HUES48 (cell line): ENCODE results near the gene DCC.

Source experiments
- H3K27ac ChIP-seq: one replicate; pipeline ENCODE4 v1.7.0; 2013; ENCODE audit warnings: low read depth, low read length, inconsistent platforms
- H3K27me3 ChIP-seq: 2 replicates; pipeline ENCODE4 v1.6.1; 2013; ENCODE audit warnings: mild to moderate bottlenecking, low read length; ENCODE audit not compliant: control insufficient read depth, insufficient read depth
- H3K36me3 ChIP-seq: 2 replicates; pipeline ENCODE4 v1.6.1; 2013; ENCODE audit warnings: low read length; ENCODE audit not compliant: control insufficient read depth, insufficient read depth
- H3K4me1 ChIP-seq: 2 replicates; pipeline ENCODE4 v1.6.1; 2013; ENCODE audit warnings: mild to moderate bottlenecking, low read length; ENCODE audit not compliant: control insufficient read depth, insufficient read depth
- H3K4me3 ChIP-seq: 2 replicates; pipeline ENCODE4 v1.5.1; 2013; ENCODE audit warnings: mild to moderate bottlenecking, low read depth, low read length
- H3K9ac ChIP-seq: 2 replicates; pipeline ENCODE4 v1.6.1; 2013; ENCODE audit warnings: mild to moderate bottlenecking, low read depth, low read length, moderate library complexity
- H3K9me3 ChIP-seq: 2 replicates; pipeline ENCODE4 v1.6.1; 2013; ENCODE audit warnings: low read length; ENCODE audit not compliant: control insufficient read depth, insufficient read depth

The DCC gene

DNA sequence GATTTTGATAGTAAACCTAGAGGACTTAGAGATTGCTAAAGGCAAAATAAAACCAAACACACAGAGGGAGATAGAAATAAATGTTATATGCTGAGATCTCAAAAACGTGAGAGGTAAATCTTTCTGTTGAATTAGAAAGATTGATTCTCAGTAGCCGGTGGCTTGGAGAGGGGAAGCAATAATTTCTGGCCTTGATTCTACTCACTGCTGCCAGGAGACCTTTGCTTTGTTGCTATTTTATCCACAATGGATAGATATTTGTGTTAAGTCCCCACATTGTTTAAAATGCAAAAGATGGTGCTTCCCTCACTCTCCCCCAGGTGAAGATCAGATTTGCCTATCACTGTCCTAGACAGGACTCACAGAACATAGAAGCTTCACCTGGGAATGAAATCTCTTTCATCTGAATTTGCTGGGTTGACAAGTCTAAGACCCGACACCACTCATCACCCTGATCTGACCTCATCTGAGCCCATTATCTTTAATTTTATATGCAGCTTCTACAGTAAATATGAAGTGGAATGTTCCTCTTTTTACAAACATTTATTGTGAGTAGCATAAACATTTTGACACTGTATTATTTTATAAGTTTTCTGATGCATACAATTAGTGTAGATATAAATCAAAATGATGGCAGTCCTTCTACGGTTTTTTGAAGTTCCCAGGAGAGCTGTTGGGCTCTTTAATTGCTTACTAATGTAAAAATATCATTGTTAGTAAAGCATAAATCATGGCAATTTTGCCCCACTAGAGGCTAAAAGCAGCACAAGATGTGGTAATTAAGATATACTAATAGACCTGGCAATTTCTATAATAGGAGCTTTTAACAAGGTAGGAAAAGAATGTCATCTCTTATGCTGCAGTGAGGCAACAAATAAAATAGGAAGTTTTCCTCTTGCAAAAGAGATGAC is 149.7 kb downstream of the DCC start:
- H3K9me3 ChIP-seq, result peaks cover 4% of the 10 kb centered on the region; the same call in 1 of the 2 replicates
- no peak overlapping the region for H3K9ac ChIP-seq
- H3K27ac ChIP-seq, result no peak overlapping the region
- H3K27me3 ChIP-seq, result no peaks in the 10 kb centered on the region
- H3K36me3 ChIP-seq, result no peaks in the 10 kb centered on the region
- no peak overlapping the region for H3K4me3 ChIP-seq
- H3K4me1 ChIP-seq, result no peaks in the 10 kb centered on the region

DNA sequence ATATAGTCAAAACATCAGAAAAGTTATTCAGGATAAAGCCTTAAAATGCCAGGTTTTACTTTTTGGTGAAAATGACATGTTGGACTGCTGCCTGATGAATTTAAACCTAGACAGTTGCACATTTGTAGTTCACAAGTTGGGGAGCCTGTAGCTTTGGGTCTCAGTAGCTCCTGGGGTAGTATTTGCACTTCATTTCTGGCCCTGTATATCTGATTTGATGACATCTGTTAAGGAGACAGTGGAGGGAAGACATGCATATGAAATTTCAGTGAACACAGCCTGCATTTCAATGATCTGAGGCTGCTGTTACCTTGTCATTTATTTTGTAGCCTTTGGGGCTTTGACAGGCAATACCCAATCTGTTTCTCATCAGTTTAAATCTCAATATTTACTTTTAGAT is 156.4 kb downstream of the DCC start:
- H3K4me1 ChIP-seq, result no peaks in the 10 kb centered on the region
- H3K27me3 ChIP-seq, result no peaks in the 10 kb centered on the region
- peaks cover 4% of the 10 kb centered on the region; the same call in 1 of the 2 replicates for H3K9me3 ChIP-seq
- H3K9ac ChIP-seq, result no peak overlapping the region
- H3K27ac ChIP-seq, result no peak overlapping the region
- H3K36me3 ChIP-seq, result no peaks in the 10 kb centered on the region
- no peak overlapping the region for H3K4me3 ChIP-seq

DNA sequence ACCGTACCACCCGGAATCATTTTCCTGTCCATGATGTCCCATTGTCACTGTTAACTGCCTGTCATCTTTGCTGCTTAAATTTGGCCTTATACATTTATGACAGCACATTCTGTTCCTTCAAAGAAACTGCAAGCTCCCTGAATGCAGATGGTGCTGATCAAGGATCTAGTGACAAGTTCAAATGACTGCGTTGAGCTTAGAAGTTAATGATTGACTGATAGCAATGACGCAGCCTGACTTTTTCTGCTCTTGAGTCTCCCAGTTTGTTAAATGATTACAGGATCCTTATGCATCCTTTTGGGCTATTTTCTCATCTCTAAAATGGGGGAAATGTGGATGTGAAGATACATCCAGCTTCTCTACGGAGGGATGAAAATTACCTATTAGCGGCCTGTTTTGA is 159.0 kb downstream of the DCC start:
- H3K36me3 ChIP-seq, result no peaks in the 10 kb centered on the region
- H3K4me3 ChIP-seq, result no peak overlapping the region
- no peak overlapping the region for H3K9ac ChIP-seq
- no peaks in the 10 kb centered on the region for H3K27me3 ChIP-seq
- H3K9me3 ChIP-seq, result peaks cover 2% of the 10 kb centered on the region; the same call in 1 of the 2 replicates
- H3K27ac ChIP-seq, result peak overlapping the region; percentile 10
- no peaks in the 10 kb centered on the region for H3K4me1 ChIP-seq

DNA sequence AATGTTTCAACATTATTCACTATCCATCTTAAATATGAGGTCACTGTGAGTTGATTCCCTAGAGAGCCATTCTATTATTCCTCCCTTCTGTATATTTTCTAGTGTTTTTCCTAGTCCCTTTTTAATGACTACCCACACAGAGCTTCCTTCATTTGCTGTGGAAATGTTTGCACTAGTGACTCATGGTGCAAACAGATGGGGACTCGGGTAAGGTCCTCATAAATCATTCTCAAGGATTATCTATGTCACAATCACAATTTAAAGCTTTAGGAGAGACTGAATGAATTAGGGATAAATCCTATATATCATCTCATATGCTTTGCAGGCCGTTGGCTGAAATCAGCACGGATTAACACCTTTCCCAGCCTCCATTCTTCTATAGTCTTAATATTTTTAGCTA is 159.6 kb downstream of the DCC start:
- Histone ChIP-seq H3K9me3 (no peaks in the 10 kb centered on the region), H3K9ac (no peak overlapping the region), H3K36me3 (no peaks in the 10 kb centered on the region), H3K4me3 (no peak overlapping the region), H3K27me3 (no peaks in the 10 kb centered on the region), H3K4me1 (no peaks in the 10 kb centered on the region), H3K27ac (peak overlapping the region; percentile 10)

- Histone ChIP-seq H3K27ac (no peak overlapping the region), H3K36me3 (no peaks in the 10 kb centered on the region), H3K4me1 (no peaks in the 10 kb centered on the region), H3K9me3 (no peaks in the 10 kb centered on the region), H3K4me3 (no peak overlapping the region), H3K27me3 (no peaks in the 10 kb centered on the region), H3K9ac (no peak overlapping the region)
These were observed 164.6 kb downstream of the DCC start for GRCh38 chr18:52504589-52504988.

- no peaks in the 10 kb centered on the region for H3K9me3 ChIP-seq
- H3K36me3 ChIP-seq, result no peaks in the 10 kb centered on the region
- no peak overlapping the region for H3K27ac ChIP-seq
- no peaks in the 10 kb centered on the region for H3K27me3 ChIP-seq
- no peaks in the 10 kb centered on the region for H3K4me1 ChIP-seq
- H3K9ac ChIP-seq, result no peak overlapping the region
- H3K4me3 ChIP-seq, result no peak overlapping the region
These were observed 170.1 kb downstream of the DCC start for GRCh38 chr18:52510139-52510538.

DNA sequence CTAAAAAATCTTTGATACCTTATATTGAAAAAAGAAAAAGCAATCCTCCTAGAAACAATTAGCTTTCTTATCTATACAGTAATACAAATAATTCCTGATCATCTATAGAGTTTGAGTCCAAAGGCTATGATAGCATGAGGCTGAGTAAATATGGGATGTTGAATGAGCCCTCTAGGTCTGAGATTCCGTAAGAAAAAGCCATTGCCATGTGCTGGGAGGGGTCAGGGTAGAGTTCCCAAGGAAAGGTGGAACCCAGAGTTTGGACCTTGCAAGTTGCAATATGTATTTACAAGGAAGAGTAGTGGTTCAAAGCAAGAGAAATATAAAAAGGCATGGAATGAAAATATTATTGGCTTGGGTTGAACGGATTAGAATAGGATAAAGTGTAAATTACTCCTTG is 178.1 kb downstream of the DCC start:
- Histone ChIP-seq H3K9me3 (no peaks in the 10 kb centered on the region), H3K27me3 (no peaks in the 10 kb centered on the region), H3K4me1 (no peaks in the 10 kb centered on the region), H3K9ac (no peak overlapping the region), H3K27ac (no peak overlapping the region), H3K4me3 (no peak overlapping the region), H3K36me3 (no peaks in the 10 kb centered on the region)

DNA sequence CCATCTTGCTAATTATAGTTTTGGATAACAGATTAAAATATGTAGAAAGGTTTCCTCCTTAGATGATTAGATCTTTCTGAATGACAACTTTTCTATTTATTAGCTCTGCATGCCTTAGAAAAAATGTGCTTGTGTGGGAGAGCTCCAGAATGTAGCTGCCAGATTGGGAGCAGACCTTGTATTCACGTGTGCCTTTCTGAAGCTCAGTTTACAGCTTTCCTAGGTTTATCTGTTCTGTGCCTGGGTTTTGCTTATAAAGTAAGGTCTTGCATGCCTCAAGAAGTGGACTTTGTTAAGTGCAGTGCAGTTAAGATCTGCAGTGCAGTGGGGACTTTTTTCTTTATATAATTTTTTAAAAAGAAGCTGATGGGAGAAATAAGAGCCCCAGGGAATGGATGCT is 179.0 kb downstream of the DCC start:
- no peaks in the 10 kb centered on the region for H3K9me3 ChIP-seq
- H3K27ac ChIP-seq, result no peak overlapping the region
- H3K36me3 ChIP-seq, result no peaks in the 10 kb centered on the region
- no peaks in the 10 kb centered on the region for H3K4me1 ChIP-seq
- no peak overlapping the region for H3K9ac ChIP-seq
- H3K27me3 ChIP-seq, result no peaks in the 10 kb centered on the region
- H3K4me3 ChIP-seq, result no peak overlapping the region

DNA sequence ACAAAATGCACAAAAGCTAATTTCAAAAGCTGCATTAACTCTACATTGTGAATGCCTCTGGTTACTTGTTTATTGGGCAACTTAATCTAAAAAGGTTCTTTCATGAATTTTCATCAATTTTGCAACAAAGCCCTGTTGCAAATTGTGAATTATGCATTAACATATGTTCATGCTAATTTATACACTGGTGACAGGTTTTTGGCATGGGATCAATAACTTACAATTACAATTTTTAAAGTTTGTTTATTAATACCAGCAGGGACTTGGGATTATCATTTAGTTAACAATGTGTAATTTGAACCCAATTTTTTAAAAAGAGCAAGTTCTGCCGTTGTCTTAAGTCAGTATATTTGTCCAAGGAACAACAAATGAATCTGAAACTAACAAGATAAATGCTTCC is 183.6 kb downstream of the DCC start:
- H3K4me3 ChIP-seq, result no peak overlapping the region
- no peaks in the 10 kb centered on the region for H3K36me3 ChIP-seq
- H3K9ac ChIP-seq, result no peak overlapping the region
- no peak overlapping the region for H3K27ac ChIP-seq
- H3K27me3 ChIP-seq, result no peaks in the 10 kb centered on the region
- no peaks in the 10 kb centered on the region for H3K4me1 ChIP-seq
- H3K9me3 ChIP-seq, result no peaks in the 10 kb centered on the region

- Histone ChIP-seq H3K36me3 (no peaks in the 10 kb centered on the region), H3K27me3 (no peaks in the 10 kb centered on the region), H3K9me3 (no peaks in the 10 kb centered on the region), H3K27ac (no peak overlapping the region), H3K9ac (no peak overlapping the region), H3K4me3 (no peak overlapping the region), H3K4me1 (no peaks in the 10 kb centered on the region)
These were observed 191.8 kb downstream of the DCC start for GRCh38 chr18:52531836-52532235.

DNA sequence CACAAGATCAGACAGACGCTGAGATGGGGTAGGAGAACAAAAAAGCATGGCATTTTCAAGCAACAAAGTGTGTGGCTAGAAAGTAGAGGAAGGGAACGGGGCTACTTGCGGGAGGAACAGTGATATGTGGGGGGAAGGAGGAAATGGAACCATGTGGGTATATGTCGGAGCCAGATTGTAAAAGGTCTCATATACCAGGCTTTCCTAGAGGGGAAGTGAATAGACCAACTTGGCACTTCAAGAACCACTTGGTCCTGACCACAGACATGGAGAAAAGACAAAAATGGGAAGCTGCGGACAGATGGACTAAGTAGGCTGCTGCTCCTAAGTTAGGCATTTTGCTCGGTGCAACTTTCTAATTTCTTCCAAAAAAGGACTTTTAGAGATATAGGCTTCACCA is 196.0 kb downstream of the DCC start:
- no peak overlapping the region for H3K9ac ChIP-seq
- no peaks in the 10 kb centered on the region for H3K27me3 ChIP-seq

More for the DNA sequence above, 196.0 kb downstream of the DCC start:
- Histone ChIP-seq H3K36me3 (no peaks in the 10 kb centered on the region), H3K27ac (no peak overlapping the region), H3K4me1 (peaks cover 3% of the 10 kb centered on the region; the same call in 1 of the 2 replicates), H3K9me3 (no peaks in the 10 kb centered on the region), H3K4me3 (no peak overlapping the region)
